Kidney (tissue), 14 donors: Measurements from ENCODE around the gene ALK. TPM values are rescaled to one million over a fixed set of nuclear protein-coding genes. Genes with fewer than 3 reads are reported as not detected.

ENCODE experiments used
- DNase-seq, 5 donors: peaks; one replicate each; pipeline ENCODE4 v3.0.0-alpha.2; 2013 to 2020
- FAIRE-seq: peaks from 2 replicates; lab custom pipeline; 2012; peaks lifted over from hg19 to GRCh38; lab: Jason Lieb, UNC
- H3K27ac ChIP-seq, 2 donors: one replicate each; pipeline ENCODE4 v1.7.0; 2013; ENCODE audit warnings: low read depth in 2 of 2, low read length in 2 of 2, inconsistent platforms in 1 of 2
- H3K27me3 ChIP-seq: one replicate; pipeline ENCODE4 v1.7.1; 2013; ENCODE audit warnings: low read length, inconsistent platforms; ENCODE audit not compliant: control insufficient read depth, insufficient read depth
- H3K36me3 ChIP-seq, 3 donors: one replicate each; pipeline versions ENCODE4 v1.7.0 to v1.7.1; 2013; ENCODE audit warnings: low read length in 3 of 3, control low read depth in 1 of 3, inconsistent platforms in 1 of 3; ENCODE audit not compliant: insufficient read depth in 3 of 3, control insufficient read depth in 2 of 3
- H3K4me1 ChIP-seq, 3 donors: one replicate each; pipeline versions ENCODE4 v1.7.0 to v1.7.1; 2013; ENCODE audit warnings: low read length in 3 of 3, inconsistent platforms in 1 of 3, low read depth in 1 of 3; ENCODE audit not compliant: control insufficient read depth in 2 of 3, insufficient read depth in 2 of 3
- H3K4me3 ChIP-seq, 3 donors: one replicate each; pipeline versions ENCODE4 v1.7.0 to v1.8.1; 2013; ENCODE audit warnings: low read length in 3 of 3, control low read depth in 1 of 3, inconsistent platforms in 1 of 3
- H3K9ac ChIP-seq, 3 donors: one replicate each; pipeline versions ENCODE4 v1.7.0 to v1.7.1; 2013; ENCODE audit warnings: low read length in 3 of 3, control low read depth in 1 of 3, inconsistent platforms in 1 of 3
- H3K9me3 ChIP-seq, 3 donors: one replicate each; pipeline versions ENCODE4 v1.7.0 to v1.7.1; 2013; ENCODE audit warnings: low read length in 3 of 3, control low read depth in 1 of 3, inconsistent platforms in 1 of 3; ENCODE audit not compliant: control insufficient read depth in 2 of 3, insufficient read depth in 1 of 3
- CTCF ChIP-seq: IDR thresholded peaks from 3 replicates; pipeline ENCODE4 v1.5.1; 2012; ENCODE audit warnings: mild to moderate bottlenecking, moderate library complexity, borderline replicate concordance; ENCODE audit not compliant: insufficient read depth; ENCODE audit errors: extremely low read depth
- intact Hi-C: fragments of 100-400 bp; cut with DNase I; formaldehyde crosslinking; loops from one replicate; pipeline ENCODE4 v1.11.1; 2022
- polyA plus RNA-seq: library from polyadenylated mRNA; stranded (reverse); fragments of 350-450 nt; fragmentation: Illumina TruSeq; extraction: RNeasy Lipid Tissue Mini Kit (QIAGEN cat#74804); gene quantifications from one replicate; pipeline ENCODE4 v1.2.3, GENCODE V29; 2014; ENCODE audit warnings: low read depth, low replicate concordance; ENCODE audit not compliant: insufficient read depth
- total RNA-seq: library from RNA; stranded (reverse); fragmentation: NEBNext Ultra II Directional; extraction: Animal tissue kit (Norgen Biotek cat#: 25700); gene quantifications from one replicate; pipeline ENCODE4 v1.2.1, GENCODE V29; 2021
- donor health status: control.
- donor health status: control.
- donor health status: control.
- donor health status: control.
- donor health status: control.
- donor health status: DM: yes; HTN: yes; CAD: no.
- donor health status: Normal renal cell carcinoma (clear cell type).

The ALK gene
- total and polyA plus RNA-seq, 2 donors from 2014 or later, result 0.13 TPM; not detected in 1

- H3K36me3 ChIP-seq, result no peaks in the 10 kb centered on the region
- no peak overlapping the region for H3K9ac ChIP-seq
- no peak for DNase-seq
- peaks cover 0 to 2% (median 0%) of the 10 kb centered on the region in 3 donors for H3K4me1 ChIP-seq
- no peaks in the 10 kb centered on the region for H3K9me3 ChIP-seq
- no peak overlapping the region for H3K27ac ChIP-seq
- H3K27me3 ChIP-seq, result no peaks in the 10 kb centered on the region
- intact Hi-C loops, result no loop called here
- TF ChIP-seq CTCF, result no peak
- no peak overlapping the region for H3K4me3 ChIP-seq
- no peak for FAIRE-seq
Observed at GRCh38 chr2:29743516-29743915, 177.9 kb downstream of the ALK start.

GRCh38 chr2:29742656-29743055 lies 178.7 kb downstream of the ALK start:
- H3K4me3 ChIP-seq, result no peak overlapping the region
- no peak overlapping the region for H3K27ac ChIP-seq
- no peak for FAIRE-seq
- H3K4me1 ChIP-seq, result peaks cover 0 to 2% (median 0%) of the 10 kb centered on the region in 3 donors
- H3K9ac ChIP-seq, result no peak overlapping the region
- H3K36me3 ChIP-seq, result no peaks in the 10 kb centered on the region
- no peak for TF ChIP-seq CTCF
- no peaks in the 10 kb centered on the region for H3K9me3 ChIP-seq
- intact Hi-C loops, result no loop called here
- H3K27me3 ChIP-seq, result no peaks in the 10 kb centered on the region
- DNase-seq, result no peak

- Histone ChIP-seq H3K9ac (no peak overlapping the region), H3K4me3 (no peak overlapping the region), H3K4me1 (no peaks in the 10 kb centered on the region), H3K9me3 (no peaks in the 10 kb centered on the region), H3K27me3 (no peaks in the 10 kb centered on the region), H3K27ac (no peak overlapping the region), H3K36me3 (no peaks in the 10 kb centered on the region)
- no peak for DNase-seq
- FAIRE-seq, result no peak
- no peak for TF ChIP-seq CTCF
- intact Hi-C loops, result no loop called here
Observed at GRCh38 chr2:29741132-29741531, 180.3 kb downstream of the ALK start.

- H3K4me3 ChIP-seq, result no peak overlapping the region
- no peaks in the 10 kb centered on the region for H3K36me3 ChIP-seq
- TF ChIP-seq CTCF, result no peak
- no peak for DNase-seq
- no peaks in the 10 kb centered on the region for H3K4me1 ChIP-seq
- no peaks in the 10 kb centered on the region for H3K27me3 ChIP-seq
- H3K27ac ChIP-seq, result no peak overlapping the region
- H3K9me3 ChIP-seq, result no peaks in the 10 kb centered on the region
- FAIRE-seq, result no peak
- intact Hi-C loops, result no loop called here
- no peak overlapping the region for H3K9ac ChIP-seq
Observed at GRCh38 chr2:29733965-29734364, 187.4 kb downstream of the ALK start.
